Upper lobe of right lung (tissue), 1 donor: Measurements from ENCODE around the gene PTGS2. TPM values are rescaled to one million over a fixed set of nuclear protein-coding genes. Genes with fewer than 3 reads are reported as not detected.

Experiments used
- ATAC-seq: fragments of 200-7000 bp; cut with Tn5 transposase; one replicate; pipeline ENCODE4 v1.9.1; 2020; ENCODE audit warnings: mild to moderate bottlenecking, moderate library complexity
- DNase-seq: peaks from one replicate; pipeline ENCODE4 v3.0.0-alpha.2; 2020
- H3K27ac ChIP-seq: fragments of 200-600 bp; one replicate; pipeline ENCODE4 v1.8.0; 2022
- H3K27me3 ChIP-seq: fragments of 200-600 bp; one replicate; pipeline ENCODE4 v1.8.0; 2022; ENCODE audit warnings: mild to moderate bottlenecking
- H3K36me3 ChIP-seq: fragments of 200-600 bp; one replicate; pipeline ENCODE4 v1.8.0; 2022
- H3K4me1 ChIP-seq: fragments of 200-600 bp; one replicate; pipeline ENCODE4 v1.8.0; 2022
- H3K4me3 ChIP-seq: fragments of 200-600 bp; one replicate; pipeline ENCODE4 v1.8.0; 2022; ENCODE audit warnings: mild to moderate bottlenecking
- H3K9me3 ChIP-seq: fragments of 200-600 bp; one replicate; pipeline ENCODE4 v1.8.0; 2022
- CTCF ChIP-seq: fragments of 200-600 bp; IDR thresholded peaks from one replicate; pipeline ENCODE4 v1.8.0; 2022; ENCODE audit warnings: antibody characterized with exemption
- intact Hi-C: fragments of 100-400 bp; cut with DNase I; formaldehyde crosslinking; loops from one replicate; pipeline ENCODE4 v1.11.0; 2022
- long read RNA-seq: library from polyadenylated mRNA; unstranded; transcript quantifications from one replicate; pipeline ENCODE4 v2.0.0, GENCODE V29; 2021
- total RNA-seq: library from RNA; stranded (reverse); fragmentation: NEBNext Ultra II Directional; extraction: Animal tissue kit (Norgen Biotek cat#: 25700); gene quantifications from one replicate; pipeline ENCODE4 v1.2.1, GENCODE V29; 2021
- donor health status: DM: no; HTN: yes; CAD: no; lungs with severe emphysema.

PTGS2 gene
- 30.4 TPM for total RNA-seq
- long read RNA-seq, full-length matches to known transcripts, result 28 of 30 reads
- long read RNA-seq, partial matches to known transcripts, result 2 of 30 reads
- long read RNA-seq, other reads (novel, unspliced or antisense), result 0 of 30 reads

- Histone ChIP-seq H3K36me3 (peaks cover 20% of the 10 kb centered on the region), H3K27ac (peak within 1 kb of the TSS; percentile 90), H3K4me1 (peaks cover 4% of the 10 kb centered on the region), H3K9me3 (no peaks in the 10 kb centered on the region), H3K27me3 (no peaks in the 10 kb centered on the region), H3K4me3 (peak within 1 kb of the TSS; percentile 59)
- peak; percentile 93 for DNase-seq
- peak; percentile 53 for TF ChIP-seq CTCF
- peak; percentile 99 for ATAC-seq
- intact Hi-C loops, result no loop called here
These were observed at the start of gene PTGS2 for GRCh38 chr1:186680245-186681061. Gene PTGS2 (minus strand): TSS chr1:186680423. CDS start chr1:186680290, 133 bp downstream.

GRCh38 chr1:186722711-186723309, 42.6 kb upstream of the PTGS2 start:
- H3K4me3 ChIP-seq, result no peak overlapping the region
- intact Hi-C loops, result no loop called here
- H3K27me3 ChIP-seq, result no peaks in the 10 kb centered on the region
- no peak overlapping the region for H3K27ac ChIP-seq
- no peaks in the 10 kb centered on the region for H3K4me1 ChIP-seq
- peak; percentile 55 for TF ChIP-seq CTCF
- H3K36me3 ChIP-seq, result no peaks in the 10 kb centered on the region
- ATAC-seq, result peak; percentile 62
- H3K9me3 ChIP-seq, result no peaks in the 10 kb centered on the region
- DNase-seq, result no peak

- H3K36me3 ChIP-seq, result no peaks in the 10 kb centered on the region
- intact Hi-C loops, result no loop called here
- H3K27me3 ChIP-seq, result no peaks in the 10 kb centered on the region
- no peak overlapping the region for H3K4me3 ChIP-seq
- DNase-seq, result no peak
- no peak overlapping the region for H3K27ac ChIP-seq
- H3K9me3 ChIP-seq, result no peaks in the 10 kb centered on the region
- ATAC-seq, result no peak
- no peaks in the 10 kb centered on the region for H3K4me1 ChIP-seq
- TF ChIP-seq CTCF, result no peak
These were observed 37.1 kb upstream of the PTGS2 start for GRCh38 chr1:186717286-186717685.

- no peak for DNase-seq
- Histone ChIP-seq H3K4me3 (no peak overlapping the region), H3K4me1 (no peaks in the 10 kb centered on the region), H3K27ac (no peak overlapping the region), H3K27me3 (no peaks in the 10 kb centered on the region), H3K9me3 (no peaks in the 10 kb centered on the region), H3K36me3 (no peaks in the 10 kb centered on the region)
- intact Hi-C loops, result no loop called here
- no peak for TF ChIP-seq CTCF
- no peak for ATAC-seq
These were observed 35.9 kb upstream of the PTGS2 start for GRCh38 chr1:186715887-186716809.

GRCh38 chr1:186710696-186711095, 30.5 kb upstream of the PTGS2 start:
- no peaks in the 10 kb centered on the region for H3K36me3 ChIP-seq
- intact Hi-C loops, result no loop called here
- H3K9me3 ChIP-seq, result no peaks in the 10 kb centered on the region
- no peak overlapping the region for H3K4me3 ChIP-seq
- TF ChIP-seq CTCF, result no peak
- no peaks in the 10 kb centered on the region for H3K27me3 ChIP-seq
- DNase-seq (no peak), ATAC-seq (no peak)
- H3K4me1 ChIP-seq, result no peaks in the 10 kb centered on the region
- H3K27ac ChIP-seq, result no peak overlapping the region
